Neutrophil (primary cell): ENCODE results near the gene RILPL1.
"Not testable (repeated sequence)": the region's sequence is repeated elsewhere in the genome, so short reads cannot be mapped to it uniquely, and the experiment has no call there.

Experiments used
- H3K27ac ChIP-seq: fragments of 200-600 bp; sonication (generic); 2 replicates; pipeline ENCODE4 v1.5.1; 2016; ENCODE audit warnings: mild to moderate bottlenecking, moderate library complexity
- H3K27me3 ChIP-seq: fragments of 200-600 bp; sonication (generic); 2 replicates; pipeline ENCODE4 v1.6.0; 2016; ENCODE audit warnings: mild to moderate bottlenecking
- H3K36me3 ChIP-seq: fragments of 200-600 bp; sonication (generic); 2 replicates; pipeline ENCODE4 v1.5.1; 2017
- H3K4me1 ChIP-seq, 2 experiments: fragments of 200-600 bp in 1 of 2; sonication (generic) in 1 of 2; 1 replicate in 1 of 2; 2 replicates in 1 of 2; pipeline versions ENCODE4 v1.5.1 to v1.6.1; 2013 to 2016; ENCODE audit warnings: low read depth in 1 of 2, low read length in 1 of 2, mild to moderate bottlenecking in 1 of 2, moderate library complexity in 1 of 2; ENCODE audit not compliant: control insufficient read depth in 1 of 2, insufficient read depth in 1 of 2
- H3K4me3 ChIP-seq, 2 experiments: fragments of 200-600 bp in 1 of 2; sonication (generic) in 1 of 2; 1 replicate in 1 of 2; 2 replicates in 1 of 2; pipeline ENCODE4 v1.5.1; 2013 to 2016; ENCODE audit warnings: low read depth in 1 of 2, low read length in 1 of 2, mild to moderate bottlenecking in 1 of 2, moderate library complexity in 1 of 2
- H3K9me3 ChIP-seq: fragments of 200-600 bp; sonication (generic); 2 replicates; pipeline ENCODE4 v1.5.1; 2016
- CTCF ChIP-seq: fragments of 200-600 bp; sonication (generic); IDR thresholded peaks from 2 replicates; pipeline ENCODE4 v1.5.1; 2016; ENCODE audit warnings: antibody characterized with exemption

Gene RILPL1

GRCh38 chr12:123468786-123469185, 64.7 kb downstream of the RILPL1 start:
- H3K27me3 ChIP-seq, result no peaks in the 10 kb centered on the region
- no peaks in the 10 kb centered on the region for H3K4me1 ChIP-seq
- H3K9me3 ChIP-seq, result no peaks in the 10 kb centered on the region
- H3K27ac ChIP-seq, result no peak overlapping the region
- H3K36me3 ChIP-seq, result peaks cover 62% of the 10 kb centered on the region
- TF ChIP-seq CTCF, result no peak
- no peak overlapping the region for H3K4me3 ChIP-seq

- no peaks in the 10 kb centered on the region for H3K9me3 ChIP-seq
- no peak for TF ChIP-seq CTCF
- H3K36me3 ChIP-seq, result peaks cover 36% of the 10 kb centered on the region
- H3K27me3 ChIP-seq, result no peaks in the 10 kb centered on the region
- no peak overlapping the region for H3K27ac ChIP-seq
- peaks cover 0 to under 1% of the 10 kb centered on the region in 2 experiments for H3K4me1 ChIP-seq
- H3K4me3 ChIP-seq, result no peak overlapping the region
Observed at GRCh38 chr12:123465084-123465483, 68.4 kb downstream of the RILPL1 start.

- not testable (repeated sequence) for H3K4me3 ChIP-seq, H3K27ac ChIP-seq, H3K9me3 ChIP-seq, H3K27me3 ChIP-seq
- H3K4me1 ChIP-seq, result peaks cover 13 to 15% of the 10 kb centered on the region in 2 experiments
- H3K36me3 ChIP-seq, result peaks cover 32% of the 10 kb centered on the region
Observed at GRCh38 chr12:123463174-123463573, 70.3 kb downstream of the RILPL1 start.

- H3K4me3 ChIP-seq, result peak within 1 kb of the TSS; percentile 98 to 99
- no peaks in the 10 kb centered on the region for H3K27me3 ChIP-seq
- no peaks in the 10 kb centered on the region for H3K9me3 ChIP-seq
- peaks cover 4% of the 10 kb centered on the region for H3K36me3 ChIP-seq
- no peak for TF ChIP-seq CTCF
- peaks cover 13 to 15% of the 10 kb centered on the region in 2 experiments for H3K4me1 ChIP-seq
- peak within 1 kb of the TSS; percentile 99 for H3K27ac ChIP-seq
Observed at GRCh38 chr12:123457980-123458779, 75.3 kb downstream of the RILPL1 start, which contains the start of gene SNRNP35. TSS of gene SNRNP35 (plus strand) at chr12:123458139. CDS start at chr12:123465541, 7,402 bp downstream.

GRCh38 chr12:123453165-123453564, 80.4 kb downstream of the RILPL1 start:
- Histone ChIP-seq H3K27ac (no peak overlapping the region), H3K4me1 (peaks cover 11 to 16% of the 10 kb centered on the region in 2 experiments), H3K9me3 (no peaks in the 10 kb centered on the region), H3K4me3 (no peak overlapping the region), H3K27me3 (no peaks in the 10 kb centered on the region), H3K36me3 (no peaks in the 10 kb centered on the region)
- no peak for TF ChIP-seq CTCF

- H3K36me3 ChIP-seq, H3K4me3 ChIP-seq, H3K9me3 ChIP-seq, H3K27me3 ChIP-seq: not testable (repeated sequence)
- peak overlapping the region; percentile 16 for H3K27ac ChIP-seq
- H3K4me1 ChIP-seq, result peaks cover 19 to 25% of the 10 kb centered on the region in 2 experiments
Observed at GRCh38 chr12:123452276-123452550, 81.3 kb downstream of the RILPL1 start.
